GM21717 (cell line): Measurements from ENCODE around the gene IMPA2.

Source experiments
- ATAC-seq: cut with Tn5 transposase; IDR thresholded peaks from one replicate; pipeline ENCODE4 v1.9.1; 2021; ENCODE audit warnings: mild to moderate bottlenecking, moderate library complexity; ENCODE audit not compliant: unreplicated experiment

Gene IMPA2

GRCh38 chr18:12006488-12006840 lies 25.2 kb downstream of the IMPA2 start:
- no peak for ATAC-seq

DNA sequence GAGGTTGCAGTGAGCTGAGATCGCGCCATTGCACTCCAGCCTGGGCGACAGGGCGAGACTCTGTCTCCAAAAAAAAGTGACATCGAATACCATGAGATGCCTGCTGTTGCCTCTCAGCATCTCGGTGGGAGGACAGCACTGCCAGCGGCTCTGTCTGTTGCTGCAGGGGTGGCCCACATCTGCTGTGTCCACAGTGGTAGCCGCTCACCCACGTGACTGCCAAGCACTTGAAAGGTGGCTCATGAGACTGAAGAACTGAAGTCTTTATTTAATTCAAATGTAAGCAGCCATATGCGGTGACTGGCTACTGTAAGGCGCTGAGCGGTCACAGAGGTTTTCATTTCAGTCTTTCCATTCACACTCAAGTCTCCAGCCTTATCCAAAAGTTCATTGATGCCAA lies 25.8 kb downstream of the IMPA2 start:
- ATAC-seq = no peak

- ATAC-seq = no peak
These were observed 27.0 kb downstream of the IMPA2 start for GRCh38 chr18:12008181-12008767.

DNA sequence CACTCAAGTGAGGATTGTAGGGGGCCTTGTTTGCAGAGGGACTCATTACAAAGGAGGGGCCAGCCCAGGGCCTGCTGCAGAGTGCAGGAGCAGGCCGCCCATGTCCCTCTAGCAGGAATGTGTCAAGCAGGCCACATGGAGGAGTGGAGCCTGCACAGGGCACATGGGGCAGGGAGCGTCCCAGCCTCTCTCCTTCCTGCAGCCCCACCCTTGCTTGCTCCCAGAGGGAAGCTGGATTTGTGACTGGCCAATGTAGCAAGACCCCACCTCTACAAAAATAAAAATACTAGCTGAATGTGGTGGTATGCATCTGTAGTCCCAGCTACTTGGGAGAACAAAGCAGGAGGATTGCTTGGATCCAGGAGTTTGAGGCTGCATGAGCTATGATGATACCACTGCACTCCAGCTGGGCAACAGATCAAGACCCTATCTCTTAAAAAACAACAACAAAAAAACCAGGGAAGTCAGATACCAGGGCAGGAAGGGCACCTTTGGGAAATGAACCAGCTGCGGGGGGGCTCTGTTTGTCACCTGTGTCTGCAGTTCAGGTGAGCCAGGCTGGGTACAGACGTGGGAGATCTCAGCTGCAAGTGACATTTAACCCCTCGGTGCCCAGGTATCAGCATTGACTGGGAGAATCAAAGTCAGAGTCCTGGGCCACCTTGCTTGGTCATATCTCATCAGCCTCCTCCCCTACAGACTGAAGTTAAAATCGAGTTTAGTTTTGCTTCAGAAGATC lies 27.7 kb downstream of the IMPA2 start:
- ATAC-seq = no peak

GRCh38 chr18:12009581-12010140 lies 28.4 kb downstream of the IMPA2 start:
- ATAC-seq = no peak

- ATAC-seq = no peak
These were observed 29.0 kb downstream of the IMPA2 start for GRCh38 chr18:12010187-12010802.

- no peak for ATAC-seq
These were observed 30.1 kb downstream of the IMPA2 start for GRCh38 chr18:12011199-12011956.

DNA sequence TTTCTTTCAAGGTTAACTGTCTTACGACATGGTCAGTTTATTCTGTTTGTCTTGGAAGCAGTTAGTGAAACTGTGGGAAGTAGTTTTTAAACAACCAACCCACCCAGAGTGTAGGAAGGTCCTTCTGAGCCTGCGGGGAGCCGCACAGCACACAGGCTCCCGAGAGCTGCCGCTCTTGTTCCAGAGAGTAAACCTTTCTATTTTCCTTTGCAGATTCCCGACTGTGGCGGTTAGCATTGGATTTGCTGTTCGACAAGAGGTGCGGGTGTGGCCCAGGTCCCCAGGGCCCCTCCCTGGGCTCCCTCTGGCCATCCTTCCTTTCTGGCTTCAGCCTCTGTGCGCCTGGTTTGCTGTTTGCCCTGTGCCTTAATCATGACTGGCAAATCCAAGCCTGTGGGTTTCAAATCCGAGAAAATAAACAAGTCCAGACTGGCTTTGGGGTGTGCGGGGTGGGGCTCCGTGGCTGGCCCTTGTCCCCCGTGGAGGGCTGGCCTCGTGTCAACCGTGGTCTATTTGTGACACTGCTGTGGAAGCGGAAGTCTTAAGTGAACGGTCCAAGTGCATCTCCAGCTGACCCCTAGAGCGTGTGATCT lies 30.7 kb downstream of the IMPA2 start:
- ATAC-seq = no peak

GRCh38 chr18:12012697-12013096 lies 31.4 kb downstream of the IMPA2 start:
- no peak for ATAC-seq

- no peak for ATAC-seq
These were observed 32.0 kb downstream of the IMPA2 start for GRCh38 chr18:12013186-12013916.

- ATAC-seq = no peak
These were observed 32.8 kb downstream of the IMPA2 start for GRCh38 chr18:12014086-12014485.

- ATAC-seq = no peak
These were observed 33.5 kb downstream of the IMPA2 start for GRCh38 chr18:12014521-12015415.

GRCh38 chr18:12015416-12016062 lies 34.2 kb downstream of the IMPA2 start:
- ATAC-seq = no peak

- ATAC-seq = no peak
These were observed 35.8 kb downstream of the IMPA2 start for GRCh38 chr18:12017081-12017480.

- ATAC-seq = no peak
These were observed 37.6 kb downstream of the IMPA2 start for GRCh38 chr18:12018861-12019260.

DNA sequence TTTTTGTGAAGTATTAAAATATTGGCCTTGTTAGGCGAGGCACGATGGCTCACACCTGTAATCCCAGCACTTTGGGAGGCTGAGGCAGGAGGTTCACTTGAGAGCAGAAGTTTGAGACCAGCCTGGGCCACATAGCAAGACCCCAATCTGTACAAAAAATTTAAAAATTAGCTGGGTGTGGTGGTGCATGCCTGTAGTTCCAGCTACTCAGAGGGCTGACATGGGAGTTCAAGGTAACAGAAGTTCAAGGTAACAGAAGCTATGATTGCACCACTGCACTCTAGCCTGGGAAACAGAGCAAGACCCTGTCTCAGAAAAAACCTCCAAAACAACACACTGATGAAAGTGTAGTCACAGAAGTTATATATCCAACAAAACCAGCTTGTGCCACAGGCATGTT lies 39.8 kb downstream of the IMPA2 start:
- ATAC-seq = no peak

DNA sequence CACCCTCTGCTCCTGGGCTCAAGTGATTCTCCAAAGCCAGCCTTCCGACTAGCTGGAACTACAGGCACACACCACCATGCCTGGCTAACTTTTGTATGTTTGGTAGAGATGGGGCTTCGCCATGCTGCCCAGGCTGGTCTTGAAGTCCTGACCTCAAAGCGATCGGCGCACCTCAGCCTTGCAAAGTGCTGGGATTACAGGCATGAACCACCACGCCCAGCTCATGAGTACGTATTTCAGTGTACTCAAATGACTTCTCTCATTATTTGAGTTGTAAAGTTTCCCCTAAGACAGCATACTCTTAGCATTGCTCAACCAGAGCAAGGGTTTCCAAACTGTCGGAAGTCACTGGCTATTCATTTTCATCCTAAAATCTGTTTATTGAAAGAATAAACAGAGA lies 40.3 kb downstream of the IMPA2 start:
- no peak for ATAC-seq

DNA sequence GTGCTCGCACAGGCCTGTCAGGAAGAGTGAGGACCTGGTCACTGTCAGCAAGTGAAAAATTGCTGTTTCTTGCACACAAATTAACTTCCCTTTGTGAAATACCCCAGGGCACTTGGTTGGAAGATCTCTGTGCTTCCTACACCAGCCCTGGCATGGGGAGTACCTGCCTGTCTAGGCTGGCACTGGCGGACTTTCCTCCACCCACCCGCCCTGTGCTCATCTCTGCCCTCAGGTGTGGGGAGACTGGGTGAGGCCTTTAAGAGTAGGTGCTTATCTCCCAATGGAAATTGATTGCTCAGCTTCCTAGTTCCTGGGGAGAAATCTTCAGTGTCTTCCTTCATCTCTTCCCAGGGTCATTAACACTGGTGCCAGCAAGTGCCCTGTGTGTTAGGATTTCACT lies 42.1 kb downstream of the IMPA2 start:
- no peak for ATAC-seq

DNA sequence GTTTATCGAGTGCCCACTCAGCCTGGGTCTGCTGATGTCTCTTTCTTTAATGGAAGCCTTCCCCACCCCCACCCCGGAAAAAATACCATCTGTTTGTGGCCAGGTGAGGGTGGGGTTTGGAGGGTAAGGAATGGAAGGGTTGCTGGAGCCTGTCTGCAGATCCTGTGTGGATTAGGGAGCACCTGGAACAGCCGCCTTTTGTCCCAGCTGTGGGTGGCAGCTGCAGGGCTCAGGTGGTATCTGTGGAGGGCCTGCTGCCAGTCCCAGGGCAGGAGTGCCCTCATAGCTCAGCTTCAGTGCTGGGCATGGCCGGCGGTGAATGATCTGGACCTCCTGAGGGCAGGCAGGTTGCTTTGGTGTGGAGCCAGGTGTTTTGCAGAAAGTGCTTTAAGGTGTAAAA lies 45.3 kb downstream of the IMPA2 start:
- ATAC-seq = no peak
